LoVo (cell line): Measurements from ENCODE around the gene CD86.

Experiments
- DNase-seq: peaks from one replicate; pipeline ENCODE4 v3.0.0-alpha.2; 2016; ENCODE audit warnings: low spot score

CD86 gene

GRCh38 chr3:122060040-122060698 lies 5.0 kb downstream of the CD86 start:
- DNase-seq = no peak

GRCh38 chr3:122063908-122064307 lies 8.7 kb downstream of the CD86 start:
- DNase-seq = no peak

DNA sequence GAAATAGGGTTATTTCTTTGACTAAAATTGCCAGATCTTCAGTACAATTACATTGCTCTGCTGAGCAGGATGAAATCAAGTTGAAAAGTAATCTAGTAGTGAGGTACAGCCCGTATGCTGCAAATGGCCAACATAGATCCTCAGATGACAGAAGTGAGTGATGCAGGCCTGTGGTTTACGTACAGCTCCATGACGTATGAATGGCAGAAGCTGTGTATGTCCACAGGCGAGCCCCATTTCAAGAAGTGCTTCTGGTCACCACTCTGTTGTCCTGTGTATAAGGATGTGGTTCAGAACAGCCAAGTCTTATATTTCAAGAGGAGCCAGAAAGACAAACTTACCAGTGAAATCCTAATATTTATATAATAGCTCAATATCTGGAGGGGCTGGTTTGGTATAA lies 9.2 kb downstream of the CD86 start:
- no peak for DNase-seq

DNA sequence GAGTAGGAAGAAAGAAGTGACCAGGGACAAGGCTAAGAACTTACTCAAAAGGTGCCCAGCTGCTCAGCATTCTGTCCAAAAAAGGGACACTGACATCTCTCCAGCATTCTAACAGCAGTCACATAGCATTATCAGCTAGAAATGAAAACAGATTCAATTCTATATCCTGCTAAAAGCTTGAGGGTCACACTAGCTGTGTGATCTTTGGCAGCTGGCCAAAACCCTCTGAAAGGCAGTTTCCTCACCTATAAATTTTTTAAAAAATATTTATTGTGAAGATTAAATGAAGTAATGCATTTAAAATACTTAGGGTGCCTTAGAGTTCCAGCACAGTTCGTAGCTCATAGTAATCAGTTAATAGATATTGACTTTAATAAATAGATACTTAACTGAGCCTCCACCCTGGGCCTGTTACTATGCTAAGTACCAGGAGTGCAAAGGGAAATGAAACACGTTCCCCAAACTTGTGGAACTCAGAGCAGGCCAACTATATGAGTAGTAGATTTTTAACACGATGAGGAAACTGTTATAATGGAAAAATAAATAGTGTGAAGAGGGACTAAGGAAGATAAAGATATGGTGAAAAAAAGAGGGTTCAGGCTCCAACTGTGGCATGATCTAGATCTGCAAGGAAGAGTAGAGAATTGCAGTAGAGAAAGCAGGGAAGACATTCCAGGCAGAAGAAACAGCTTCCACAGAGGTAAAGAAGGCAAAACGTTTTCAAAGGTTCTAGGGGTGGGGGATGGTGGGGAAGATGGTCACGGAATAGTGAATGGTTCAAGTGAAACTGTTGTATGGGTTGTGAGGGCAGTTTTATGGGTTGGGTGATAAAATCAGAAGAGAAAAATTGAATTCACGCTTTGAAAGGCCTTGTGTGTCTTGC lies 11.4 kb downstream of the CD86 start:
- DNase-seq = no peak

DNA sequence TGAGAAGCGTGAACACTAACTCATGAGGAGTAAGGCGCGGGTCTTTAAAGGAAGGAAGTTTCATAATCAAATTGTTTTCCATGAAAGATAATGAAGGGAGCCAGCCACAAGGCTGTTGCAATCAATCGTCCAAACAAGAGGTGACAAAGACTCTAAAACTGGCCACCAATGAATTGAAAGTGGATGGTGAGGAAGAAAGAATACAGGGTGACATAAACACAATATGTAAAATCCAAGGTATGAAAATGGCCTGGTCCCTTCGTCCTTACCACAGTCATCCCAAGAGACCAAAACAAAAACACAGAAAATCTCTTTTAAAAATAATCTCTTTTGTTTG lies 12.0 kb downstream of the CD86 start:
- DNase-seq = no peak

GRCh38 chr3:122067588-122068240 lies 12.6 kb downstream of the CD86 start:
- no peak for DNase-seq

GRCh38 chr3:122074621-122075265 lies 19.6 kb downstream of the CD86 start:
- no peak for DNase-seq

DNA sequence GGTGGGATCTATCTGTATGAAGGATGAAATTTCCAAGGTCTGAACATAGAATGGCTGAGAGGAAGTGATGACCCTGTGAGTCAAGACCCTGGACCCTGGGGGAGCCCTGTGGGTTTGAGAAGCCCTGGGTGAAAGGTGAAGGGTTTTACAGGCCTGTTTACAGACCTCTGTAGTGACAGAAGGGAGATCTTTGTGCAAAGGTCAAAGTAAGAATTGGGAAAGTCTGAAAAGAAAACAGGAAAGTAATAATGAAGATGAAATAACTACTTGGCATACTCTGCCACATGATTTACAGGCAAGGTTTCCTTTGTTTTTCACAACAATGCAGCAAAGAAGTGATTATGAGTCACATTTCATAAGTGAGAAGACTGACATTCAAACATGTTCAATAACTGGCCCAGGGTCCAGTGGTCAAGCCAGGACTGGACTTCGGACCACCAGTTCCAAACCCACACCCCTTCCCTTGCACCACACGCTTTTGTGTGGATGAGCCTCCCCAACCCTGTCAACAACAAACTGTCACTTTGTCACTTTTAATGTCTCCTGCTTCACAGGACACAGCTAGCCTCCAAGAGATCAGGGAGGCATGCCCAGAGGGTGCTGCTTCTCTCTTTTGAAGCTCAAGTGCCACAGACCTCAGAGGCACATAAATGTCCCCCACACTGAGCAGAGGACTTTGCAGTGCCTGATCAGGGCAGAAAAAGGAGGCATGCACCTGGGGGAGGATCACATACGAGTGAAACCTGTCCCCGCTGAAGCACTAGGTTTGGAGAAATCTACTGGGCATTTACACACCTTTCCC lies 21.5 kb downstream of the CD86 start:
- DNase-seq = no peak

GRCh38 chr3:122077293-122078234 lies 22.4 kb downstream of the CD86 start:
- no peak for DNase-seq

DNA sequence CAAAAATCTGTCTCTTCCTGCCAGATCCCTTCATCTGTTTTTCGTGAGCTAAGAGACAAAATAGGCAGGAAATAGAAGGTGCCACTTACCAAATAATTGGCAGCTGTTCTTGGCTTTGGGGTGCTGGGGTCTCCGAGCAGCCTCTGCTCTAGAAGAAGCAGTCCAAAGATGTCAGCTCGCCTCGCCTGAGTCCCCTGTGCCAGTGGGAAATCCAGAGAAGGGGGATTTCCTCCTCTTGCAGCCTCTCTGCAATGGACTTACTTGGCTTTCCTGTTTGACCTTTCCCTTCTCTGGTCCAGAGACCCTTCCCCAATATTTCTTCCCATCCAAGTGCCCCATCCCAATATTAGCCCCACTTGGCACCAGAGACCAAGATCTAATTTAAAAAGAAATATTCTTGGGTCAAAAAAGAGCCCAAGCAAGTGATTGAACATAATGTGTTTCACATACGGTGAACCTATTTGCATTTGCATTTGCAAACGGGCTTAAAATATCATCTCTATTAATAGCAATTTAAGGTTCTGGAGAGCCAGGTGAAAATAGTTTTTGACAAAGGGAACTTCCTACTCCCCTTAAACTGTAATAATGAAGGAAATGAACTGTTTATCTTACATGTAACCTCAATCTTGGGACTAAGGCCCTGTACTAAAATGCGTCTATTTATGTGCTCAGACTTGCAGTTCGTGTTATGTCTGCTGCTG lies 23.2 kb downstream of the CD86 start:
- no peak for DNase-seq

DNA sequence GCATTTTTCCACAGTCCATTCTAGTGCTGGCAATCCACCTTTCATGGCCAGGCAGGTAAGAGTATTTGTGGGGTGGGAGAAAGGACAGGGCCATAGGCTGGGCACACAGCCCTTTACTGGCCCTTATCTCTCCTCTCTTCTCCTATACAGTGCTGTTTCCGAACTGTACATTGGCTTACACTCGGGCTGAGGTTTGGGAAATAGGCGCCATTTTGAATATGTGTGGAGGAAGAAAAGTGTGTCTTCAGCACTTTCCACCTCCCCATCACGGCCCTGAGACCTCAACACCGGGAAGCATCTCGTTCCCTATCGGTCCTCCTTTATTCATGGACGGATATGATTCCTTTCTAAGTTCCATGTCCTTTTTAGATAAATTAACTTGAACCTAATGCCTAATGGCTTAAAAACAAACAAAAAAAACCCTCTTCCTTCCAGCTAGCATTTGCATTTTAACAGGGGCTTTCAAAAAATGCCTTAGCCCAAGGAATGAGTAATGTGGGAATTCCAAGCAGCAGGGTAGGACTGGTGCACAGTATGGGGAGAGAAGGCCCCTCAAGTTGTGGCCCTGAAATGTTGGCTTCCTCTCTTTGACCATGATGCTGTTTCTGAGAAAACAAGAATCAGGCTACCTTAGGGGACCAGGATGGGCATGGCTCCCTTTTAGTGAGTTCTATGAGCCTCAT lies 24.5 kb downstream of the CD86 start:
- no peak for DNase-seq

GRCh38 chr3:122080207-122080587 lies 25.0 kb downstream of the CD86 start:
- DNase-seq = no peak

GRCh38 chr3:122081543-122082247 lies 26.5 kb downstream of the CD86 start:
- DNase-seq = no peak

GRCh38 chr3:122082357-122082756 lies 27.2 kb downstream of the CD86 start:
- DNase-seq = no peak

GRCh38 chr3:122084799-122085198 lies 29.6 kb downstream of the CD86 start:
- DNase-seq = no peak

- DNase-seq = no peak
Observed at GRCh38 chr3:122085673-122086072, 30.5 kb downstream of the CD86 start.

GRCh38 chr3:122088531-122088930 lies 33.4 kb downstream of the CD86 start:
- DNase-seq = no peak

- no peak for DNase-seq
Observed at GRCh38 chr3:122091602-122092295, 36.6 kb downstream of the CD86 start.
